PC-3 (cell line): ENCODE measurements around the gene VWA3B.

Source experiments
- CTCF ChIP-seq: fragments of 300-600 bp; sonication (generic); conservative IDR thresholded peaks from 2 replicates; pipeline ENCODE4 v1.5.1; 2017; ENCODE audit warnings: antibody characterized with exemption, low read depth, mild to moderate bottlenecking, low read length
- EZH2 ChIP-seq: fragments of 300-600 bp; sonication (generic); IDR thresholded peaks from one replicate; pipeline ENCODE4 v1.6.1; 2017; ENCODE audit warnings: antibody characterized with exemption, mild to moderate bottlenecking, low read length; ENCODE audit not compliant: unreplicated experiment
- EZH2phosphoT487 ChIP-seq: fragments of 300-600 bp; sonication (generic); IDR thresholded peaks from 2 replicates; pipeline ENCODE4 v1.6.1; 2018; ENCODE audit warnings: mild to moderate bottlenecking, antibody characterized with exemption, low read length, borderline replicate concordance

GRCh38 chr2:98309580-98309979 is 222.6 kb downstream of the VWA3B start:
- TF ChIP-seq CTCF (no peak), EZH2phosphoT487 (no peak), EZH2 (no peak)
